Neuronal stem cell (in vitro differentiated cells): ENCODE data around the gene RBMS3.

Experiments
- DNase-seq: peaks from one replicate; pipeline ENCODE4 v3.0.0-alpha.2; 2013; ENCODE audit warnings: low spot score
- H2AFZ ChIP-seq: one replicate; pipeline ENCODE4 v1.6.1; 2013; ENCODE audit warnings: mild to moderate bottlenecking, low read length, inconsistent platforms
- H2AK5ac ChIP-seq: 2 replicates; pipeline ENCODE4 v1.6.1; 2013; ENCODE audit warnings: low read depth, mild to moderate bottlenecking, inconsistent platforms, low read length, moderate library complexity, mixed read lengths
- H2BK120ac ChIP-seq: 2 replicates; pipeline ENCODE4 v1.6.1; 2013; ENCODE audit warnings: low read depth, mild to moderate bottlenecking, inconsistent platforms, low read length, moderate library complexity, mixed read lengths
- H2BK12ac ChIP-seq: one replicate; pipeline ENCODE4 v1.6.1; 2013; ENCODE audit warnings: low read length, inconsistent platforms
- H2BK15ac ChIP-seq: 2 replicates; pipeline ENCODE4 v1.6.1; 2013; ENCODE audit warnings: mild to moderate bottlenecking, low read length, inconsistent platforms, mixed read lengths
- H2BK5ac ChIP-seq: one replicate; pipeline ENCODE4 v1.6.1; 2013; ENCODE audit warnings: inconsistent platforms, mild to moderate bottlenecking, low read length, moderate library complexity
- H3K14ac ChIP-seq: one replicate; pipeline ENCODE4 v1.6.1; 2013; ENCODE audit warnings: low read length, inconsistent platforms
- H3K18ac ChIP-seq: 2 replicates; pipeline ENCODE4 v1.6.1; 2013; ENCODE audit warnings: low read length, inconsistent platforms
- H3K23ac ChIP-seq: 2 replicates; pipeline ENCODE4 v1.6.1; 2013; ENCODE audit warnings: low read depth, mild to moderate bottlenecking, mixed read lengths, low read length, inconsistent platforms; ENCODE audit not compliant: poor library complexity
- H3K27ac ChIP-seq: replicated peaks from 3 replicates; pipeline ENCODE4 v1.5.1; 2013; ENCODE audit warnings: low read length, inconsistent platforms
- H3K27me3 ChIP-seq, 3 experiments: 2 replicates each; pipeline ENCODE4 v1.6.1; 2013; ENCODE audit warnings: low read length in 3 of 3, mild to moderate bottlenecking in 2 of 3, inconsistent platforms in 1 of 3, low read depth in 1 of 3, mixed read lengths in 1 of 3, moderate library complexity in 1 of 3; ENCODE audit not compliant: control insufficient read depth in 3 of 3, insufficient read depth in 3 of 3
- H3K36me3 ChIP-seq, 2 donors: replicated peaks in 1 of 2; 2 replicates each; pipeline ENCODE4 v1.6.1; 2013; ENCODE audit warnings: low read length in 2 of 2; ENCODE audit not compliant: control insufficient read depth in 2 of 2, insufficient read depth in 2 of 2
- H3K4ac ChIP-seq: 2 replicates; pipeline ENCODE4 v1.6.1; 2013; ENCODE audit warnings: inconsistent platforms, mild to moderate bottlenecking, low read length, moderate library complexity
- H3K4me1 ChIP-seq, 2 donors: 1 replicate in 1 of 2; 2 replicates in 1 of 2; pipeline ENCODE4 v1.6.1; 2013; ENCODE audit warnings: low read length in 2 of 2, low read depth in 1 of 2; ENCODE audit not compliant: control insufficient read depth in 2 of 2, insufficient read depth in 1 of 2
- H3K4me2 ChIP-seq: one replicate; pipeline ENCODE4 v1.6.1; 2013; ENCODE audit warnings: mild to moderate bottlenecking, low read length, inconsistent platforms; ENCODE audit not compliant: insufficient read depth, poor library complexity, severe bottlenecking
- H3K4me3 ChIP-seq, 2 donors: 2 replicates each; pipeline ENCODE4 v1.5.1; 2013; ENCODE audit warnings: low read length in 2 of 2, mild to moderate bottlenecking in 2 of 2, inconsistent platforms in 1 of 2, moderate library complexity in 1 of 2
- H3K79me1 ChIP-seq: one replicate; pipeline ENCODE4 v1.6.1; 2013; ENCODE audit warnings: low read depth, mild to moderate bottlenecking, inconsistent platforms, low read length, moderate library complexity
- H3K9ac ChIP-seq: one replicate; pipeline ENCODE4 v1.6.1; 2013; ENCODE audit warnings: mild to moderate bottlenecking, low read depth, low read length, inconsistent platforms; ENCODE audit not compliant: poor library complexity
- H3K9me3 ChIP-seq, 2 donors: replicated peaks in 1 of 2; 2 replicates each; pipeline versions ENCODE3 to v1.6.1; 2013; ENCODE audit warnings: low read length in 2 of 2, mild to moderate bottlenecking in 2 of 2, inconsistent platforms in 1 of 2, low read depth in 1 of 2, mixed read lengths in 1 of 2, moderate library complexity in 1 of 2; ENCODE audit not compliant: control insufficient read depth in 2 of 2, insufficient read depth in 1 of 2
- H4K8ac ChIP-seq: one replicate; pipeline ENCODE4 v1.6.1; 2013; ENCODE audit warnings: low read depth, mild to moderate bottlenecking, inconsistent platforms, low read length, moderate library complexity
- H4K91ac ChIP-seq: one replicate; pipeline ENCODE4 v1.6.1; 2013; ENCODE audit warnings: low read length, low read depth, mild to moderate bottlenecking, inconsistent platforms; ENCODE audit not compliant: poor library complexity
- WGBS, 2 donors: extraction: QIAGEN DNeasy Blood & Tissue Kit; methylation state at CpG; one replicate each; pipeline ENCODE4 v1.1.7; 2013; ENCODE audit warnings: missing lambda C conversion rate in 2 of 2, mixed read lengths in 1 of 2; ENCODE audit not compliant: insufficient read length in 2 of 2, insufficient replicate concordance in 1 of 2; ENCODE audit errors: extremely low coverage in 2 of 2; 5-methylcytosine and 5-hydroxymethylcytosine counted together

The RBMS3 gene

DNA sequence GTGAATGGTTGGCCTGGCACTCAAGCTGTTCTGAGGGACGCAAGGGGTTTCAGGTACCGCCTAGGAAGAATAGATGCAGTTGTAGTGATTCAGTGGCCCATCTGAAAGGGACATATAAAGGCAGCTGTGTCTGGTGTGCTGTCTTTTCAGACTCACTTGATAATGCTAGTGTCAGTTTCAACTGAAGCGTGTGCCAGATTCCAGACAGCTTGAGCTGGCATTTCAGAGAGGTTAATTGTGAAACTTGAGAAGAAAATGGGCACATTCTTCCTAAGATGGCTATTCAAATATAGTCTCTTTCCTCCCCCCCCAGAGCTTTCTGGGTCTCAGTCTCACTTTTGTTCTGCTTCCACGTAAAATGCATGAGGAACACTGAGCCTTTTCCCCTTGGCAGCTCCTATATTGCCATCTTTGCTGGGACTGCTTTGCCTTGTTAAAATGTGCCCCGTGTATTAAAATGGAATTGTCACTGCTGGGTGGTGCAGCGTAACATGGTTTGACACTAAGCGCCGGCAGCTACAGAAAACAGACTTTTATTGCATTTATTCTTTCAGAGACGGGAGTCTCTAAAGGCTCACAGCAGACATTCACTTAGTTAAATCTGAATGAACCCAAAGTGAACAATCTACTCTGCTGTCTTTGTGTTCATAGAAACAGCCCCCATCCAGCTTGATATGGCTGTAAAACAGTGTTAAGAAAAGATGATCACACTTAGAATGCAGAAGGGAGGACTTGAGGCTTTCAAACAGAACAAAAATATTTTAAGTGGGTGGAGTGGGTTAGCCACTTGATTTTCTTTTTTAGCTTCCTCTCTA lies 478.7 kb downstream of the RBMS3 start:
- Histone ChIP-seq H2AK5ac (no peak overlapping the region), H4K91ac (no peak overlapping the region), H3K14ac (no peak overlapping the region), H3K36me3 (no peaks in the 10 kb centered on the region), H2BK5ac (no peak overlapping the region), H2BK15ac (no peak overlapping the region), H2BK120ac (no peak overlapping the region), H2AFZ (peak overlapping the region; percentile 36), H3K4me2 (no peak overlapping the region), H3K18ac (no peak overlapping the region), H3K27me3 (no peaks in the 10 kb centered on the region), H3K27ac (no peak overlapping the region), H3K9ac (no peak overlapping the region), H3K9me3 (peaks cover 0 to 1% of the 10 kb centered on the region in 2 donors), H3K79me1 (no peaks in the 10 kb centered on the region), H2BK12ac (no peak overlapping the region), H3K4ac (no peak overlapping the region), H3K23ac (no peak overlapping the region), H3K4me1 (peaks cover 7 to 9% of the 10 kb centered on the region in 2 donors), H4K8ac (no peak overlapping the region), H3K4me3 (no peak overlapping the region)
- DNase-seq, result peak; percentile 62
- WGBS, 2 donors, result no CpG with 5 or more reads among the region's 9 CpGs

- H4K8ac ChIP-seq, result no peak overlapping the region
- H3K36me3 ChIP-seq, result no peaks in the 10 kb centered on the region
- no peak overlapping the region for H3K9ac ChIP-seq
- no peak overlapping the region for H2BK120ac ChIP-seq
- no peaks in the 10 kb centered on the region for H3K27me3 ChIP-seq
- H3K79me1 ChIP-seq, result no peaks in the 10 kb centered on the region
- H3K4ac ChIP-seq, result no peak overlapping the region
- H2BK12ac ChIP-seq, result no peak overlapping the region
- H2BK15ac ChIP-seq, result no peak overlapping the region
- H3K4me3 ChIP-seq, result no peak overlapping the region
- no peak for DNase-seq
- no peak overlapping the region for H2AFZ ChIP-seq
- H3K18ac ChIP-seq, result no peak overlapping the region
- no peak overlapping the region for H3K14ac ChIP-seq
- H3K4me1 ChIP-seq, result peaks cover 7 to 9% of the 10 kb centered on the region in 2 donors
- H4K91ac ChIP-seq, result no peak overlapping the region
- peaks cover 0 to 1% of the 10 kb centered on the region in 2 donors for H3K9me3 ChIP-seq
- no peak overlapping the region for H2BK5ac ChIP-seq
- no peak overlapping the region for H2AK5ac ChIP-seq
- no peak overlapping the region for H3K4me2 ChIP-seq
- H3K27ac ChIP-seq, result no peak overlapping the region
- H3K23ac ChIP-seq, result no peak overlapping the region
Observed at GRCh38 chr3:29760226-29760685, 479.4 kb downstream of the RBMS3 start.

DNA sequence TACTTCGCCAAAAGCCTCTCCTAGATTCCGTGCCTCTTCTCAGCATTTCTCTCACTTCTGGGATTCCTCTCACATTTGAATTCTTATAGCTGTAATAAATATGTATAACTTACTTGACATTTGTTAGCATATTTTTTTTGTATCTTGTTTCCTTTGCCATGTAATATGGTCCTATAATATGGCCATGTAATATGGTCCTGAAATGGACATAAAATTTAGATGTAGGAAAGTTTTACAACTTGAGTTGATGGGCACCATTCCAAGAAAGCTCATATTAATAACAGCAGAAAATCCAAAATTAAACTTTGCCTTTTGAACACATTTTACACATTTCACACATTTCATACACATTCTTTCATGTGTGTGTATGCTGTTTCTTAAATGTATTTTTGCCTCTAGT lies 480.6 kb downstream of the RBMS3 start:
- Histone ChIP-seq H3K27ac (no peak overlapping the region), H3K18ac (no peak overlapping the region), H2BK12ac (no peak overlapping the region), H2BK120ac (no peak overlapping the region), H2AK5ac (no peak overlapping the region), H4K8ac (no peak overlapping the region), H3K4ac (no peak overlapping the region), H3K27me3 (no peaks in the 10 kb centered on the region), H3K9me3 (peaks cover 0 to 1% of the 10 kb centered on the region in 2 donors), H3K4me1 (peaks cover 7 to 9% of the 10 kb centered on the region in 2 donors), H2BK15ac (no peak overlapping the region), H3K4me2 (no peak overlapping the region), H3K36me3 (no peaks in the 10 kb centered on the region), H4K91ac (no peak overlapping the region), H3K9ac (no peak overlapping the region), H3K14ac (no peak overlapping the region), H3K79me1 (no peaks in the 10 kb centered on the region), H2AFZ (no peak overlapping the region), H3K4me3 (no peak overlapping the region), H3K23ac (no peak overlapping the region), H2BK5ac (no peak overlapping the region)
- WGBS, 2 donors, result no CpG with 5 or more reads among the region's 2 CpGs
- DNase-seq, result no peak

- Histone ChIP-seq H3K4me1 (peaks cover 7 to 9% of the 10 kb centered on the region in 2 donors), H3K27ac (no peak overlapping the region), H3K27me3 (no peaks in the 10 kb centered on the region)
Observed at GRCh38 chr3:29763115-29763514, 482.2 kb downstream of the RBMS3 start.

More at GRCh38 chr3:29763115-29763514, 482.2 kb downstream of the RBMS3 start:
- no CpG with 5 or more reads among the region's 1 CpG for WGBS, 2 donors
- H2AFZ ChIP-seq, result no peak overlapping the region
- no peak overlapping the region for H2BK15ac ChIP-seq
- H2BK12ac ChIP-seq, result no peak overlapping the region
- no peak overlapping the region for H3K4ac ChIP-seq
- no peak overlapping the region for H3K4me3 ChIP-seq
- no peak overlapping the region for H2BK5ac ChIP-seq
- H3K4me2 ChIP-seq, result no peak overlapping the region
- no peak for DNase-seq
- peaks cover 0 to 1% of the 10 kb centered on the region in 2 donors for H3K9me3 ChIP-seq
- H2AK5ac ChIP-seq, result no peak overlapping the region
- no peak overlapping the region for H4K8ac ChIP-seq
- no peaks in the 10 kb centered on the region for H3K79me1 ChIP-seq
- no peak overlapping the region for H3K9ac ChIP-seq
- no peak overlapping the region for H3K18ac ChIP-seq
- H4K91ac ChIP-seq, result no peak overlapping the region
- no peaks in the 10 kb centered on the region for H3K36me3 ChIP-seq
- no peak overlapping the region for H3K14ac ChIP-seq
- no peak overlapping the region for H2BK120ac ChIP-seq
- H3K23ac ChIP-seq, result no peak overlapping the region
